Fibroblast of lung (primary cell): Measurements from ENCODE around the gene PSPN. TPM values are rescaled to one million over a fixed set of nuclear protein-coding genes. Genes with fewer than 3 reads are reported as not detected.

ENCODE experiments used
- DNase-seq, 2 donors: peaks; one replicate each; pipeline versions ENCODE4 v3.0.0 to v3.0.0-alpha.2; 2010; ENCODE audit warnings: low read depth in 2 of 2
- H2AFZ ChIP-seq: 2 replicates; pipeline ENCODE4 v1.5.1; 2012; ENCODE audit warnings: low read length, control low read depth, inconsistent platforms
- H3K27ac ChIP-seq: 2 replicates; pipeline ENCODE4 v1.5.1; 2011; ENCODE audit warnings: low read length, control low read depth; ENCODE audit not compliant: insufficient read depth
- H3K27me3 ChIP-seq: 2 replicates; pipeline ENCODE4 v1.5.1; 2011; ENCODE audit warnings: mild to moderate bottlenecking, low read length; ENCODE audit not compliant: control insufficient read depth, insufficient read depth
- H3K36me3 ChIP-seq: 2 replicates; pipeline ENCODE4 v1.5.1; 2011; ENCODE audit warnings: low read length; ENCODE audit not compliant: control insufficient read depth, insufficient read depth
- H3K4me1 ChIP-seq: 2 replicates; pipeline ENCODE4 v1.5.1; 2011; ENCODE audit warnings: low read length; ENCODE audit not compliant: control insufficient read depth, insufficient read depth; ENCODE audit errors: extremely low read depth
- H3K4me2 ChIP-seq: 2 replicates; pipeline ENCODE4 v1.5.1; 2011; ENCODE audit warnings: low read length, control low read depth; ENCODE audit not compliant: insufficient read depth; ENCODE audit errors: extremely low read depth
- H3K4me3 ChIP-seq, 4 experiments: fragments of 200-600 bp in 1 of 4; sonication (generic) in 1 of 4; replicated peaks in 1 of 4; 2 replicates each; pipeline ENCODE4 v1.5.1; 2011 to 2016; ENCODE audit warnings: low read length in 4 of 4, low read depth in 3 of 4, mild to moderate bottlenecking in 3 of 4, control low read depth in 2 of 4, inconsistent platforms in 1 of 4, mixed read lengths in 1 of 4; ENCODE audit not compliant: insufficient read depth in 1 of 4; ENCODE audit errors: control extremely low read depth in 1 of 4
- H3K79me2 ChIP-seq: 2 replicates; pipeline ENCODE4 v1.5.1; 2012; ENCODE audit warnings: mild to moderate bottlenecking, low read length, inconsistent platforms; ENCODE audit not compliant: control insufficient read depth, insufficient read depth
- H3K9ac ChIP-seq: 2 replicates; pipeline ENCODE4 v1.5.1; 2011; ENCODE audit warnings: mild to moderate bottlenecking, low read length, control low read depth; ENCODE audit not compliant: insufficient read depth
- H3K9me3 ChIP-seq: 2 replicates; pipeline ENCODE4 v1.5.1; 2012; ENCODE audit warnings: low read depth, low read length; ENCODE audit not compliant: control insufficient read depth, insufficient read depth
- H4K20me1 ChIP-seq: 2 replicates; pipeline ENCODE4 v1.5.1; 2011; ENCODE audit warnings: low read length; ENCODE audit not compliant: control insufficient read depth, insufficient read depth; ENCODE audit errors: extremely low read depth
- CTCF ChIP-seq, 2 donors: IDR thresholded peaks in 1 of 2; conservative IDR thresholded peaks in 1 of 2; 1 replicate in 1 of 2; 2 replicates in 1 of 2; pipeline ENCODE4 v1.5.1; 2011 to 2012; ENCODE audit warnings: low read length in 2 of 2, control low read depth in 1 of 2, inconsistent platforms in 1 of 2, low read depth in 1 of 2, mild to moderate bottlenecking in 1 of 2
- EZH2 ChIP-seq: IDR thresholded peaks from 2 replicates; pipeline ENCODE4 v1.5.1; 2012; ENCODE audit warnings: low read length, control low read depth, mild to moderate bottlenecking; ENCODE audit errors: missing control alignments
- polyA plus RNA-seq, 2 donors: library from polyadenylated mRNA; depleted of rRNA in 1 of 2; stranded (reverse) in 1 of 2; unstranded in 1 of 2; fragments of >200 nt; gene quantifications; 2 replicates each; pipeline ENCODE4 v1.2.1, GENCODE V29; 2011 to 2012; ENCODE audit warnings: missing spikeins in 1 of 2
- total RNA-seq: library from RNA; depleted of rRNA; stranded (reverse); fragments of >200 nt; gene quantifications from 2 replicates; pipeline ENCODE4 v1.2.1, GENCODE V29; 2014

Gene PSPN
- total and polyA plus RNA-seq, 2 donors (not counting 1 experiment from before 2014, with no cell fraction given) = 0.25 to 0.99 TPM

GRCh38 chr19:6379744-6380143 is 4.0 kb upstream of the PSPN start:
- no peak for DNase-seq
- Histone ChIP-seq H4K20me1 (no peaks in the 10 kb centered on the region), H3K79me2 (no peaks in the 10 kb centered on the region), H3K27ac (no peak overlapping the region), H3K4me3 (no peak overlapping the region), H3K9me3 (no peaks in the 10 kb centered on the region), H3K4me2 (no peak overlapping the region), H2AFZ (no peak overlapping the region), H3K36me3 (peaks cover 24% of the 10 kb centered on the region), H3K4me1 (no peaks in the 10 kb centered on the region), H3K27me3 (no peaks in the 10 kb centered on the region), H3K9ac (no peak overlapping the region)
- TF ChIP-seq EZH2 (no peak), CTCF (conservative IDR thresholded peaks at IDR 0.05 in 1 of 2, IDR thresholded peaks at IDR 0.05 in 1 of 2; ENCODE audit: low read depth in 1 of 2, low read length in 2 of 2) (no peak)

GRCh38 chr19:6378486-6378885 is 2.8 kb upstream of the PSPN start:
- H3K4me1 ChIP-seq = peaks cover 3% of the 10 kb centered on the region
- TF ChIP-seq EZH2 (no peak), CTCF (conservative IDR thresholded peaks at IDR 0.05 in 1 of 2, IDR thresholded peaks at IDR 0.05 in 1 of 2; ENCODE audit: low read depth in 1 of 2, low read length in 2 of 2) (no peak)
- H3K36me3 ChIP-seq = peaks cover 20% of the 10 kb centered on the region
- no peak overlapping the region for H3K4me3 ChIP-seq
- no peak for DNase-seq
- no peak overlapping the region for H3K27ac ChIP-seq
- H3K27me3 ChIP-seq = no peaks in the 10 kb centered on the region
- no peak overlapping the region for H2AFZ ChIP-seq
- no peak overlapping the region for H3K4me2 ChIP-seq
- H3K9ac ChIP-seq = no peak overlapping the region
- no peaks in the 10 kb centered on the region for H3K79me2 ChIP-seq
- H3K9me3 ChIP-seq = no peaks in the 10 kb centered on the region
- H4K20me1 ChIP-seq = no peaks in the 10 kb centered on the region

GRCh38 chr19:6378041-6378440 is 2.3 kb upstream of the PSPN start:
- no peak overlapping the region for H3K4me2 ChIP-seq
- H3K27me3 ChIP-seq = no peaks in the 10 kb centered on the region
- H3K4me1 ChIP-seq = peaks cover 3% of the 10 kb centered on the region
- H2AFZ ChIP-seq = no peak overlapping the region
- TF ChIP-seq EZH2 (no peak), CTCF (conservative IDR thresholded peaks at IDR 0.05 in 1 of 2, IDR thresholded peaks at IDR 0.05 in 1 of 2; ENCODE audit: low read depth in 1 of 2, low read length in 2 of 2) (no peak)
- no peak overlapping the region for H3K4me3 ChIP-seq
- H3K36me3 ChIP-seq = peaks cover 16% of the 10 kb centered on the region
- H3K27ac ChIP-seq = no peak overlapping the region
- peak in 1 of 2 donors; percentile 80 for DNase-seq
- H3K9me3 ChIP-seq = no peaks in the 10 kb centered on the region
- H3K79me2 ChIP-seq = no peaks in the 10 kb centered on the region
- no peaks in the 10 kb centered on the region for H4K20me1 ChIP-seq
- H3K9ac ChIP-seq = no peak overlapping the region
